GM23248 (cell line): ENCODE data around the gene KY.

Experiments used
- EZH2 ChIP-seq: fragments of 200-600 bp; sonication (generic); IDR thresholded peaks from 2 replicates; pipeline ENCODE4 v1.6.1; 2018; ENCODE audit warnings: antibody characterized with exemption, mild to moderate bottlenecking; ENCODE audit not compliant: insufficient read depth, poor library complexity, severe bottlenecking
- EZH2phosphoT487 ChIP-seq: fragments of 200-600 bp; sonication (generic); IDR thresholded peaks from 2 replicates; pipeline ENCODE4 v1.6.1; 2018; ENCODE audit warnings: antibody characterized with exemption, moderate library complexity, mild to moderate bottlenecking, low read depth; ENCODE audit not compliant: insufficient read depth

- no peak for TF ChIP-seq EZH2
- no peak for TF ChIP-seq EZH2phosphoT487
These were observed 83.2 kb downstream of the KY start for GRCh38 chr3:134567605-134568004.
